KOPT-K1 (cell line): ENCODE data around the gene TANGO6.

Source experiments
- H3K27ac ChIP-seq: fragments of 200-600 bp; sonication (generic); 2 replicates; pipeline ENCODE4 v1.5.1; 2016; ENCODE audit warnings: antibody characterized with exemption, mild to moderate bottlenecking, low read depth, low read length; ENCODE audit not compliant: poor library complexity, severe bottlenecking
- H3K36me3 ChIP-seq: fragments of 200-600 bp; sonication (generic); 2 replicates; pipeline ENCODE4 v1.5.1; 2017; ENCODE audit warnings: antibody characterized with exemption, mild to moderate bottlenecking, low read length, moderate library complexity; ENCODE audit not compliant: insufficient read depth
- H3K9me3 ChIP-seq: fragments of 200-600 bp; sonication (generic); 2 replicates; pipeline ENCODE4 v1.5.1; 2017; ENCODE audit warnings: antibody characterized with exemption, low read length, mild to moderate bottlenecking; ENCODE audit not compliant: insufficient read depth, poor library complexity, severe bottlenecking

Gene TANGO6

DNA sequence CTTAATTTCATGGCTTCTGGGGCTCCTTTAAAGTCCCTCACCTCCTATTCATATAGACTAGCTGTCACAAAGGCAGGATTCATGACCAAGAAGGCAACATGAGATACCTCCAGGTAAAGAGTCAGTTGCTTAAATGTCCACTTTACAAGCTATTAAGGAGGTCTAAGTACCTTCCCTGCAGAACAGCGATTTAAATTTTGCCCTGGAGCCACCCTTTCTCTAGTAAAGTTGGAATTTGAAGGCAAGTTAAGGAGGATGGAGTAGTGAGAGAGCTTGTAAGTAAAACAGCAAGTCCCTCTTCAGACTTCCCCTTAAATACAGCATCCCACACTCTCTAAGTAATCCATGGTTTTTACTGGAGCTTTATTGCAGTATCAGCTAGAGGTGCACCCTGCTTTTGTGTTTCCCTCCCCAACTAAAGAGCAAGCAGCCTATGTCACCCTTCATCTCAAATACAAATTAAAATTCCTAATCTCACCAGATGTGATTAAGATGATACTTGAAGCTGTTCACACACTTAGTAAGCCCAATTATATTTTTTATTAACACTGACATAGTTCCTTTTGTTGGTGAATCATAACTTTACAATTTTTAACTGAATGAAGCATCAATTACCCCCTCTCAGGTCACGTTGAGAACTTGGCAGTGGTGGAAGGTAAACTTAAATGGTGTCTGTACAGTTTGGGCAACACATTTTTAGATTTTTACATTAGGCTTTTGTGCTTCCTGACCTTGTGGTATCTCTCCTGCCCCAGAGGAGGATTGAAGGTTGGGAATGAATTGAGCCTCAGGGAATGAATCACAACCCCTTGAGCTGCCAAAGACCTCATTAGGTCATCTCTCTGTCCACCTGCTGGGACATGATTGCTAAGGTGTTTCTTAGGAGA lies 108.9 kb downstream of the TANGO6 start:
- H3K27ac ChIP-seq = no peak overlapping the region
- no peaks in the 10 kb centered on the region for H3K9me3 ChIP-seq
- no peaks in the 10 kb centered on the region for H3K36me3 ChIP-seq

DNA sequence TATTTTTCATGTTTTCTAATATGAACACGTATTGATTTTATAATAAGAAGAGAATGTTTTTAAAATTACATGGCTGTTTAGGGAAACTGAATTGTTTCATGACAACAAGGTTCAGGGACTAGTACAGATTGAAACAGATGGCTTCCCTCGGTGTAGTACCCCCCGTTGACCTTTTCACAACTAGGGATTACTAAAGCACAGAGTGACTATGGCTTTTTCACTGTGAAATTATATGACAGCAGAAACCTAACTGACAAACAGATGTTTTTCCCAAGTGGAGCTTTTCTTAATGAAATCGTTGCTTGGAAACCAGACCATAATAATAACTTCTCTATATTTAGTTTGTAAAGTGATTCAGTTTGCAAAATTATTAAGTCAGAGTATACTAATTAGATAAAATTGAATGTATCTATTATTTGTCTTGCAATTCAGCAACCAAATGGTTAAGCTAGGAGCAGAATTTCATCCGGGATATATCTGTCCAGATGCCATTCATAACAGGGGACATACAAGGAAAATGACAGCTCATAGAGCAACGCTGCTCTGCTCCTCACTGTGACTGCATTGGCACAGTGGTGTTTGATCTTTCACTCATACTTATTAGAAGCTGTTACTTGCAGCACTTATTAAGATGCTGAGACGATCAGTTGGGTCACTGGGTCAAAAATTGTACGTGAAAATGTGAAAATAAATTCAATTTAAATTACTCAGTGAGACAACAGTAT lies 111.7 kb downstream of the TANGO6 start:
- Histone ChIP-seq H3K9me3 (no peaks in the 10 kb centered on the region), H3K36me3 (no peaks in the 10 kb centered on the region), H3K27ac (no peak overlapping the region)

DNA sequence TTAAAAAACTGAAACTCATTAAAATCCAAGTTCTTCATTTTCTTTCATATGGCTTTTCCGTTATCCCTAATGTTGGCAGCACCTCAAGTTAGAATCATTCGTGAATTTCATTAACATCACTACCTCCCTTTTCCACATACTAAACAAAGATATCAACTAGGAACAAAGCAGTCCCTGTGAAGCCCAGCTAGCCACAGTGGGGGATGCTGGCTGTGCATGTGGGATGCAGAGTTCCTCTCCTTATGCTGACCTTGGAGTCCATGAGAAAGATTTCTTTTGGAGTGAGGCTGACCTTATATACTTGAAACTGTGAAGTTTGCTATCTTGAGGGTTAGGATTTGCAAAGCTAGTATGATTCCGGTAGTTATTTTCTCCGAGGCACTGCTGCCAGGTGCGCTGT lies 117.6 kb downstream of the TANGO6 start:
- no peaks in the 10 kb centered on the region for H3K9me3 ChIP-seq
- H3K36me3 ChIP-seq = no peaks in the 10 kb centered on the region
- H3K27ac ChIP-seq = no peak overlapping the region

DNA sequence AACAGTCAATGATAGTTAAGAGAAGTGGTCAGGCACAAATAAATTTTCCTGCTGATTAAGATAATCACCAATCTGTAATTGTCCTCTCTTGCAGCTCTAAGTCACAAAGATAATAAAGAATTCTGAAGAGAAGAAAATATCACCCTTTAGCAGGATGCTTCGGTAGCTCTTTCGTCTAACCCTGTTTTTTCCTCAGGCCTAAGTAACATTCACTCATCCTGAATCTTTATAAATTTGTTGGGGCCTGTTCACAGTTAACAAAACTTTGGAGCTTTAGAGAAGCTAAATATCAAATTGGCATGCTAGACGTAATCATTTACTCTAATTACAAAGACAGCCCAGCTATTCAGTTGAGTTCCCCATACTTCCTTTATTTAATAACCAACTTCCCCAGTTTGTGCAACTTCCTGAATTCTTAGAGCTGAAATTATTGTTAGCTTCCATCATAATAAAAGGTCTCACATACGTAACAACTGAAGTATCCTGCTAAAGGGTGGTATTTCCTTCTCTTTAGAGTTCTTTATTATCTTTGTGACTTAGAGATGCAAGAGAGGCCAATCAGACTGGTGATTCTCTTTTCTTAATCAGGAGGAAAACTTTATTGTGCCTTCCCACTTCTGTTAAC lies 118.6 kb downstream of the TANGO6 start:
- no peak overlapping the region for H3K27ac ChIP-seq
- no peaks in the 10 kb centered on the region for H3K36me3 ChIP-seq
- H3K9me3 ChIP-seq = no peaks in the 10 kb centered on the region

DNA sequence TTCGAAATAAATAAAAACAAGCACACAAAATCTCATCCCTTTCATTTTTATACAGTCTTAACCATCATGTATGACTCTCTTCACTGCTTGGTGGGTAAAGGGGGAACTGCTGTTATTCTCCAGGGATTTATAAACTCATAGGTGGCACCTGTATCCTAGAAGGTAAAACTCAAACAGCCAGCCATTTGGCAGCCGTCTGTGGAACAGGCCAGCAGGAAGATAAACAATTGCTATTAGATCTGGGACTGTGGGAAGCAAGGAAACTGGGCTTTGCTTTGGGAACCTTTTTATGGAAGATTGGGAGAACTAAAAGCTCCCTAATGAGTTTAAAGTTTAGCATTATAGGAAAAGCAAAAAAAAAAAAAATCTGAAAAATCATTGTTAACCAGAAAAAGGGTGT lies 126.0 kb downstream of the TANGO6 start:
- H3K9me3 ChIP-seq = no peaks in the 10 kb centered on the region
- peaks cover 6% of the 10 kb centered on the region; the same call in 1 of the 2 replicates for H3K36me3 ChIP-seq
- H3K27ac ChIP-seq = no peak overlapping the region

DNA sequence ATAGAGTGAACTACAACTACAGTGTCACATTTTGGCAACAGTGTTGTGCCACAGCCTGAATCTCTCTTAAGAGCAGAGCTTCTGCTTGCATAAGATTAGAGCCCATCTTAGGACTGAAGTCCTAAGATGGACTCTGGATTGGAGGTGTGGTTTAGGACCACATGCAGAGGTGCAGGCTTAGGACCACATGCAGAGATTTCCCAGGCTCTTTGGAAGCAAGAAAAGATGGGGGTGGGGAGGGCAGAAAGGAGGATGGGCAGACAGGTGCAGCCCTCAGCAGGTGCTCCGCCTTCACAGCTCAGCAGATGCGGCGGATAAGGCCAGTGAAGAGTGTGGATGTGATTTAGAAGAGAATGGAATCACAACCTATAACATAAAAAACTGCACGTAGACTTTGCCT lies 128.7 kb downstream of the TANGO6 start:
- Histone ChIP-seq H3K27ac (no peak overlapping the region), H3K9me3 (no peaks in the 10 kb centered on the region), H3K36me3 (peaks cover 24% of the 10 kb centered on the region)

DNA sequence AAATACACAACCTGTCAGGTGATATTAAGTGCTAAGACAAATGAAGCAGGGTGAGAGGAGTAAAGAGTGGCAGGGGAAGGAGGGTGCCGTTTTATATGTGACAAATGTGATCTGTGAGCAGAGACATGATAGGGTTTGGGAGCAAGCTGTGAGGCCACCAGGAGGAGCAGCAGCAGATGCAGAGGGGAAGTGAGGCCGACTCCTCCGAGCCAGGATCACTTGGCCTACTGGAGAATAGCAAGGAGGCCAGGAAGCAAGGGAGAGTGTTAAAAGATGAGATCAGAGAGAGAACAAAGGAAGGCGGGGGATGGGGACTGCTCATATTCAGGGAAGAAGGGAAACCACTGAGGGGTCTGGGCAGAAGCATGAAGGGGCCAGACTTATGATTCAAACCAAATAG lies 129.4 kb downstream of the TANGO6 start:
- no peaks in the 10 kb centered on the region for H3K9me3 ChIP-seq
- H3K27ac ChIP-seq = no peak overlapping the region
- peaks cover 24% of the 10 kb centered on the region for H3K36me3 ChIP-seq

DNA sequence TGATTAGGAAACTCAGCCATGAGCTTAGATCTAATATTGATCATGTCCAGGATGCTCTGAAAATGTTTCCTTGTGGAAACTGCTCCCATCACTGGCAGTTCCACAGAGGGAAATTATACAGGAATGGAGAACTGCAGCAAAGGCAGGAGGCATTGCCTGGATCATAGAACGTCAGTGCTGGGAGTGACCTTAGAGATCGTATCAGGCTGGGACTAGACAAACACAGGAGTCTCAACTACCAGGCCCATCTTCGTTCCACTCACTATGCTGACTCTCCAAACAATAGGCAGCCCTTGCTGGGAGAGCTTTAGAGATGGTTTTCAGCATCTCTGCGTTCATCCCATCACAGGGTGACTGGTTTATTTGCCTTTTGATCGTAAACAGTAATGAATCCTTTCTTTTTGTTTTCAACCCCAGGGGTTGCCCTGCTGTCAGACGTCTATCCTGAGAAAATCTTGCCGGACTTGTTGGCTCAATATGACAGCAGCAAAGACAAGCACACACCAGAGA lies 130.3 kb downstream of the TANGO6 start:
- peaks cover 24% of the 10 kb centered on the region for H3K36me3 ChIP-seq
- H3K9me3 ChIP-seq = no peaks in the 10 kb centered on the region
- no peak overlapping the region for H3K27ac ChIP-seq

DNA sequence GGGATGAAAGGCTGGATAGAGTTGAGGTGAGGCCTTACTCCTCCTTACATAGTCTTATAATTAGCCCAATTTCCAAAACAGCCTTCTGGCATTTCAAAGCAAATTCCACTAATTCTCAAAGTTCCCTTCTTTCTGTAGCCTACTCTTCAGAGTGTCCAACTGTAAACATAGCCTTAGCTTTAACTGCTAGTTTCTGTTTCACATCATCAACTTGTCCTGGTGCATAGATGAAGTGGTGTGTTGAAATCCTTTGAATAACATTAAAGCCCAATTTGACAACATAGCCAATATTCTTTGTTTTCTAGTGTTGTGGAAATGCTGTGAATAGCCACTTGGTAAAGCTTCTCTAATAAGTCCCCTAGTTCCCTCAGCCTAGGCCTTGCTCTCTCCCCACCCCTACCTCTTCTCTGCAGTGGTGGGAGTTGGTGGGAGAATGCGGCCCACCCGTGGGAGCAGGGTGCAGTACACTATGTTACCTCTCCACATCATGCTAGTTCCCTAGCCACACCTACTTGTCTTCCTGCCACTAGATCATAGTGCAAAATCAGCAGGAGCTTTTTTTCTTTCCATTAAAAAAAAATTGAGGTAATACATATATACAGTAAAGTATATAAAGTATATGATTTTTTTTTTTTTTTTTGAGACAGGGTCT lies 135.1 kb downstream of the TANGO6 start:
- Histone ChIP-seq H3K36me3 (peaks cover 29% of the 10 kb centered on the region), H3K27ac (no peak overlapping the region), H3K9me3 (no peaks in the 10 kb centered on the region)

DNA sequence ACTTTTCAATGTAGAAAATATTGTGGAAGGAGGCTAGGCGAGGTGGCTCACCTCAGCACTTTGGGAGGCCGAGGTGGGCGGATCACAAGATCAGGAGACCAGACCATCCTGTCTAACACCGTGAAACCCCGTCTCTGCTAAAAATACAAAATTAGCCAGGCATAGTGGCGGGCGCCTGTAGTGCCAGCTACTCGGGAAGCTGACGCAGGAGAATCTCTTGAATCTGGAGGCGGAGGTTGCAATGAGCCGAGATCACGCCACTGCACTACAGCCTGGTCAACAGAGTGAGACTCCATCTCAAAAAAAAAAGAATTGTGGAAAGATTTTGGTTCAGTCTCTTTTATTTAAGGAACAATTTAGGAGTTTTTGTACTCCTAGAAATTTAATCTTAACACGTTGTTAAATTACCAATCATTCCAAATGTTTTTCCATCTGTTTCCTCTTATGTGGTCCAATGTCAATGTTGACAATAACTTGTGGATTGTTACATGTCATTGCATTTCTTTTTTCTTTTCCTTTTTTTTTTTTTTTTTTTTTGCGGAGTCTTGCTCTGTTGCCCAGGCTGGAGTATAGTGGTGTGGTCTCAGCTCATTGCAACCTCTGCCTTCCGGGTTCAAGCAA lies 137.5 kb downstream of the TANGO6 start:
- peaks cover 7% of the 10 kb centered on the region for H3K36me3 ChIP-seq
- H3K27ac ChIP-seq = no peak overlapping the region
- H3K9me3 ChIP-seq = no peaks in the 10 kb centered on the region

DNA sequence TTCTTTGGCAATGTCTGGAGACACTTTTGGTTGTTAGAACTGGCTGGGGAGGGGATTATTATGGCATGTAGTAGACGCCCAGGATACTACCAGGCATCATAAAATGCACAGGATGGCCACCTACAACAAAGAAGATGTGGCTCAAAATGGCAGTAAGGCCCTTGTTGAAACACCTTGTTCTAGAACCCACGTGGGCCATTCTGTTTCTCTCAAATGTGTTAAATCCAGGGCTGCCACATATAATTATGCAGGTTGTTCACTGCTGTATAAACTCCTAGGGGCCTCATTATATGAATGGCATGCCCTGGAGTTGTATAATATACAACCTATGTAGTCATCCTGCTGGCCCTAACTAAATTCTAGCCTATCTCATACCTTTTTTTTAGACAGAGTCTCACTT lies 138.6 kb downstream of the TANGO6 start:
- H3K36me3 ChIP-seq = peaks cover 5% of the 10 kb centered on the region
- H3K27ac ChIP-seq = no peak overlapping the region
- no peaks in the 10 kb centered on the region for H3K9me3 ChIP-seq

DNA sequence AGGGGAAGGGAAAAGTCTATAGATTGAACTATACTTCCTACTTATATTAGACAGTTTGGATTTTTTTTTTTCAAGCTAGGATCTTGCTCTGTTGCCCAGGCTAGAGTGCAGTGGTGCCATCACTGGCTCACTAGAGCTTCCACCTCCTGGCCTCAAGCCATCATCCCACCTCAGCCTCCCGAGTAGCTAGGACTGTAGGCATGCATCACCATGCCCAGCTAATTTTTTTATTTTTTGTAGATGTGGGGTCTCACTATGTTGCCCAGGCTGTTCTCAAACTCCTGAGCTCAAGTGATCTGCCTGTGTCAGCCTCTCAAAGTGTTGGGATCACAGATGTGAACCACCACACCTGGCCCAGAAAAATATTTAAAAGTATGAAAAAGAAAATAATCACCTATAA lies 141.1 kb downstream of the TANGO6 start:
- Histone ChIP-seq H3K36me3 (peaks cover 5% of the 10 kb centered on the region; the same call in 1 of the 2 replicates), H3K27ac (no peak overlapping the region), H3K9me3 (no peaks in the 10 kb centered on the region)

DNA sequence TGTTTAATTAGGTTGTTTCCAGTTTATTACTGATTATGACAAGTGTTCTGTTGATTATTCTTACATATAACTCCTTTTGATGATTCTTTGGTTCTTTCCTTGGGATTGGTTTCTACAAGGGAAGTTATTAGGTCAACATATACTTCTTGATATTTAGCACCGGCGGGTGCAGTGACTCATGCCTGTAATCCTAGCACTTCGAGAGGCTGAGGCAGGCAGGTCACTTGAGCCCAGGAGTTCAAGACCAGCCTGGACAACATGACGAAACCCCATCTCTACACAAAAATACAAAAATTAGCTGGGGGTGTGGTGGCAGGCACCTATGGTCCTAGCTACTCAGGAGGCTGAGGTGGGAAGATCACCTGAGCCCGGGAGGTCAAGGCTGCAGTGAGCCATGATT lies 141.9 kb downstream of the TANGO6 start:
- Histone ChIP-seq H3K36me3 (peaks cover 5% of the 10 kb centered on the region; the same call in 1 of the 2 replicates), H3K27ac (no peak overlapping the region), H3K9me3 (no peaks in the 10 kb centered on the region)

DNA sequence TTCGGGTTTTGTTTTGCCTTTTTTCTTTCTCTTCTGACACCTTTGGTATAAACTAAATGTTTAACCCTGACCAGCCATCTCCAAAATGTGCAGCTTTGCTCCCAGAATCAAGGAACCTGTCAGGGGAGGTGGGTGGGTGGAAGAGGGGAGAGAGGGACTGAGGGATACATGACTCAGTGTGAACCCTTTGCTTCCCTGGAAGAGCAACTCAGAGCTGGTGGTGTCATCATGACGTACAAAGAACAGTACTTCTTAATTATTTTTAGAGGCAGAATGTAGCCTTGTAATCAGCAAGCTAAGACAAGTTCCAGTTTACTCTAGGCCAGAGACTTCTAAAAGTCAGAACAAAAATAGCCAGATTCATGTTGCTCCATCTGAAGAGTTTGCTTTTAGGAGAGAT lies 142.5 kb downstream of the TANGO6 start:
- Histone ChIP-seq H3K27ac (no peak overlapping the region), H3K36me3 (peaks cover 4% of the 10 kb centered on the region; the same call in 1 of the 2 replicates), H3K9me3 (no peaks in the 10 kb centered on the region)
